Islet precursor cell (in vitro differentiated cells): Measurements from ENCODE around the gene FGFR4.
"Not testable (repeated sequence)": the region's sequence is repeated elsewhere in the genome, so short reads cannot be mapped to it uniquely, and the experiment has no call there.

Source experiments
- DNase-seq: peaks from one replicate; pipeline ENCODE4 v3.0.0-alpha.2; 2018

Gene FGFR4

DNA sequence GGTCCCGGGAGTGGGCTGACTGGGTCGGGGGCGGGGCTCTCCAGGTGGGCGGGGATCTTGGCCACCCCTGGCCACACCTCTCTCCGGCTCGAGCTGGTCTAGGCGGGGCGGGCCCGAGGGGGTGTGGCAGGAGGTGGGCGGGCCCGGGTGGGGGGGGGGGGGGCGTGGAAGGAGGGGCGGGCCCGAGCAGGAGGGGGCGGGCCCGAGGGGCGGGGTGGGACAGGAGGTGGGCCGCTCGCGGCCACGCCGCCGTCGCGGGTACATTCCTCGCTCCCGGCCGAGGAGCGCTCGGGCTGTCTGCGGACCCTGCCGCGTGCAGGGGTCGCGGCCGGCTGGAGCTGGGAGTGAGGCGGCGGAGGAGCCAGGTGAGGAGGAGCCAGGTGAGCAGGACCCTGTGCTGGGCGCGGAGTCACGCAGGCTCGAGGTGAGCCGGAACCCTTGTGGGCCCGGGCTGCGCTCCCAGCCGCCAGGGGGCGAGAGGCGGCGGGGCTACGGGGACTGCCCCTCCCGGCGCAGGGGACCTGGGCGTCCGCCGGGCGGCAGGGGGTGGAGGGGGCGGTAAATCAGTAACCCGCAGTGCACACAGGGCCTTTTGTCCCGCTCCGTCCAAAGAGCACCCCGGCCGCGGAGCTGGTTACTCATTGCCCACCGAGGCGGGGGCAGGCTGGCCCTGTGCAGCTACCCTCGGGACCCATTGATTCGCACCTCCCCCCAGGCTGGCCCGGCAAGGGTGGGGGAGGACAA lies at the start of gene FGFR4:
TSS of gene FGFR4 (plus strand) at position 262 of the 744 bp plus-strand sequence. CDS start 2,688 bp downstream, outside the sequence.
- DNase-seq, result peak; percentile 93

DNA sequence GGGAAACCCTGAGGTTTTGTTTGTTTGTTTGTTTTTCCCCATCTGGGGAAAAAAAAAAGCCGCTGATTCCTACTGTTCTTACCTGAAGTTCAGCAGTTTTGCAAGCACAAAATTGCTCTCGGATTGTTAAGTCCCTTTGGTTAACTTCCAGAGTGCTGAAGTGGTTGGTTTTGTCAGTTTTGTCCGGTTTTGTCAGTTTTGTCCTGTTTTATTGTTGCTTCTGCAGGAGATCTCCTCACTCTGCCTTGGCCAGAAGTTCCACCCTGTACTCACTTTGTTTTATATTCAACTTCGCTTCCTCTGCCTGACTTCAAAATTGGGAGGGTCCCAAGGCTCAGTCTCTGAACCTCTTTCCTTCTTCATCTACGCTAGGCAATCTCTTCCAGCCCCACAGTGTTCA lies 49.8 kb upstream of the FGFR4 start:
- no peak for DNase-seq

DNA sequence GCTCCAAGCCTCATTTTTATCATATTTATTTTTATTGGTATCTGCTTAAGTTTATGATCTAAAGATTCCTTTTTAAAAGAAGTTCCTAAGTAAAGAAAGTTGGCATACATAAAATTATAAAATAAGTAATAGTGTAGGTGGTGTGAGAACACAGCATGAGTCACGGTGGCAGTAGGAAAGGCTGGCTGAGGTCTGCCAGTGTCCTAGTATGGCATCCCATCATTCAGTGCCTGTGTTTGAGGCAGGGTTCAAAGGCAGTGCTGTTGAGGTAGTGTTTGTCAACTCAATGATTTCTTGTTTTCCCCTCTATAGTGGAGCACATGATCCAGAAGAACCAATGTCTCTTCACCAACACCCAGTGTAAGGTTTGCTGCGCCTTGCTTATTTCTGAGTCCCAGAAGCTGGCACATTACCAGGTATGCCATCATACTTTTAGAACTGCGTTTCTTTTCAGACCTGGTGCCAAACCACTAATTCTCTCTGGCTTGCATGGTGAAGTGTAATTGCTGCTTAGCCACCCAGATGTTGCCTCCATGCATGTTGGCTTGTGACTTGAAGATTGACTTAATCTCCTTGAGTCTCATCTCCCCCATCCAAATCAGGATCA lies 45.8 kb upstream of the FGFR4 start:
- no peak for DNase-seq

DNA sequence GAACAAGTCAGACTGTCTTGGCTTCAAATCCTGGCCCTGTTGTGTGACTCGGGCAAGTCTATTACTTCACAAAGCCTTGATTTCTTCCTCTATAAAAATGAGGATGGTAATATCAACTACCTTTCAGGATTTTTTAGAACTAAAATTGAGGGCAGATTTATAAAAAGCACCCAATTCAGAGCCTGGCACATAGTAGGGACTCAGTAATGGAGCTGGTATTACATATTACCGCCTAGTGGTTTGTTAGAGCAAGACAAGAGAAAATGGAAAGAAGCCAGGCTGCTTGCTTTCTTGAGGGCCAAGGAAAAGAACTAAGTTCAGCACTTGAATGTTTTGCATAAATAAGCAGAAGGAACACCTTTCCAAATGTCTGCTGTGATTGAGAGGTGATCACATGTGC lies 44.8 kb upstream of the FGFR4 start:
- no peak for DNase-seq

DNA sequence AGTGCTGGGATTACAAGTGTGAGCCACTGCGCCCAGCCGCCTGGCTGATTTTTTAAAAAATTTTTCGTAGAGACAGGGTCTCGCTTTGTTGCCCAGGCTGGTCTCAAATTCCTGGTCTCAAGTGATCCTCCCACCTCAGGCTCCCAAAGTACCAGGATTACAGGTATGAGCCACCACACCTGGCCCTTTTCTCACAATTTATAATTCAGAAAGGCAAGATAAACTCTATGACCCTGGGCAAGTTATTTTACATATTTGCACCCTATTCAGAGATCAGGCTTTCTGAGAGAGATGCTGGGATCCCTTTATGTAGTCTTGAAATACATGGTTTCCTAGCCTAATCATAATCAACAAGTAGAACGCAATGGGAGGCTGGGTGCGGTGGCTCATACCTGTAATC lies 43.6 kb upstream of the FGFR4 start:
- no peak for DNase-seq

DNA sequence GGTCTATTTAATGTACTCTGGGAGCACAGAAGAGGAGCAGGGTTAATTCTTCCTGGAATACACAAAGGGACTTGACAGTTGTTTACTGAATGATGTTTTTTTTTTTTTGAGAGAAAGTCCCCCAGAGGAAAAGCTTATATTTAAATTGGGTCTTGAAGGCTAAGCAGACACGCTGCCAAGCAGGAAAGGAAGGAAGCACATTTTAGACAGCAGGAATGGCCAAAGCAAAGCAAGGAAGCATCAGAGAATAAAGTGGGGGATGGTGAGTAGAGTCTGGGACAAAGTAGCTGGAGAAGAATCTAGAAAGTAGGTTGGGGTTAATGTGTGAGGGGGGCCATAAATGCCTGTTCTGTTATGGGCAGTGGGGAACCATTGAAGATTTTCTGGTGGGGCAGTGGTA lies 42.8 kb upstream of the FGFR4 start:
- DNase-seq, result no peak

DNA sequence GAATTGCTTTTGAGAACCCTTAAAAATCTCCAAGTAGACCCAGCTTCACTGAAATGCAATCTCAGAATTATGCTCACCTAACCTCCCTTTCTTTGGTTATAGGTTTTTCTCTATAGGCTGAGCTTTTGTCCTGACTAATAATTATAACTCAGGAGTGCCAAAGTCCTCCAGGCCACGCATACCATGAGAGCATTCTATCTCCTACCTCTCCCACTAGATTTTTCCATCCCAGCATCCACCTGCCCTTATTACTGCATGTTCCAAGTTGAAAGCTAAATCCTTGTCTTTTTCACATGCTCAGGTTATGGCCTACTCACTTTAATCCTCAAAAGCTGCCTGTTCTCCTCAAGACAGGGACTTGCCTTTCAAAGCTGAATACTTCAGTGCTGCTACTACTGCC lies 42.1 kb upstream of the FGFR4 start:
- DNase-seq, result no peak

DNA sequence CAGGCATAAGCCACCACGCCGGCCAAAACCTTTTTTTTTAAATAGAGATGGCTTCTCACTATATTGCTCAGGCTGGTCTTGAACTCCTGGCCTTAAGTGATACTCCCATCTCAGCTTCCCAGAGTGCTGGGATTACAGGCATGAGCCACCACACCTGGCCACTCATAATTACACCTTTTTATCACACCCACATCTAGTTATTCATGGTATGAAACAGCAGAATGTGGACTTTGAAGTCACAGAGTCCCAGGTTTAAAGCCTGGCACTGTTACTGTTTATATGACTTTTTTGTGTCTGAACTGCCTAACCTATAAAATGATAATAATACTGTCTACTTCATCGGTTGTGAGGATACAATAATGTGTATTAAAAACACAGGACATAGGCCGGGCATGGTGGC lies 41.1 kb upstream of the FGFR4 start:
- no peak for DNase-seq

DNA sequence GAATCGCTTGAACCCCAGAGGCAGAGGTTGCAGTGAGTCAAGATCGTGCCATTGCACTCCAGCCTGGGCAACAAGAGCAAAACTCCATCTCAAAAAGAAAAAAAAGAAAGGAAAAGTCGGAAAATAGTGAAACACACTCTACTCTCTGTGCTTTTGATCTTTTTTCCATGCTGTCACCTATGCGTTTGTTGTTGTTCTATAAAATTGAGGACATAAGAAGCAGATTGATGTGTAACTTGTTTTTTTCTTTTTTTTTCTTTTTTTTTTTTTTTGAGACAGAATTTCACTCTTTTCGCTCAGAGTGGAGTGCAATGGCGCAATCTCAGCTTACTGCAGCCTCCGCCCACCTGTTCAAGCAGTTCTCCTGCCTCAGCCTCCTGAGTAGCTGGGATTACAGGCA lies 38.2 kb upstream of the FGFR4 start:
- not testable (repeated sequence) for DNase-seq

DNA sequence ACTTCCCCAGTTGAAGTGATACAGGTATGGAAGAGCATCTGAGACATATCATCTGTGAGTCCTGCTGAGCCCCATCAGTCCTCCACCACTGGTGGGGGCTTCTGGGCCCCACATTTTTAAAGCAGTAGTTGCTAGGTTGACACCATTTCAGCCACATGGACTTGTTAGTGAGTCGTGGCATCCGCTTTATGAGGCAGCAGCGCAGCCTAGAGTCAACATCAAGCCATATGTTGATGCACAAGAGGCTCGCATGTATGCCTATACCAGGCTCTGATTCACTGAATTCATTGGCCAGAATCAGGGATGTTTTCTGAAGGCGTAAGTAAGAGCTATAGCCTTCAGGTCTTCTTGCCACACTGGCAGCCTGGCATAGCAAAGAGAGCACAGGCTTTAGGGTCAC lies 37.4 kb upstream of the FGFR4 start:
- DNase-seq, result no peak

DNA sequence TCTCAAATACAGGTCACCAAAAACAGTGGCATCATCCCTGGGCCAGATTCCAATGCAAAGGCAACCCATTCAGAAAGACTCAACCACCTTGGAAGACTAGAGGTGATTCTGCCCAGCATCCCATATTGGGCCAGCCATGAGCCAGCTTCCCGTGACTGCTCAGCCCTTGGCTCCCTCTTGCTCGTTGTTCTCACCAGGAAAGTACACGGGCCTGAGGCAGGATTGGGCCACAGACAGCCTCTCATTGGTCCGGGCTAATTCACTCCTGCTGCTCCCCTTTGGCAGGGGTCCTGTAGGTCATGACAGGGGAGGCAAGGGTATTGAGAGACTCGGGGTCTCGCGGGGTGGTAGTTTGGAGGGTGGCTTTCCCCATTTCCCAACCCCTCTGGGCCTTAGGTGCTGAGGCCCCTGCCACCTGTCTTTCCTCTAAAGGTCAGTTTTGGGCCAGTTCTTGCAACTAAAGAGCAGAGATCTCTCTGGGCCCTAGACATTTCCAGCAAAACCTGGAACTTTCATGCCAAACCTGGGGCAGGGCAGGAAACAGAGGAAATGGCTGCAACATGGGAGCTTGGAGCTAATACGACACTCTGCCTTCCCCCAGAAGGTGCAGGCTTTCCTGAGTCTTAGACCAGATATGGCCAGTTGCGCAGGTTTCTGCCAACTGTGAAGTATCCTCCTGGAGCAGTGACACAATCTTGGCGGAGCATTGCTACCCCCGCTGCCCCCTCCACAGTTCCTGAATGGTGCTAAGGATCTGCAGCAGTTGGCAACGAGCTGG lies 22.0 kb upstream of the FGFR4 start:
- DNase-seq, result no peak

DNA sequence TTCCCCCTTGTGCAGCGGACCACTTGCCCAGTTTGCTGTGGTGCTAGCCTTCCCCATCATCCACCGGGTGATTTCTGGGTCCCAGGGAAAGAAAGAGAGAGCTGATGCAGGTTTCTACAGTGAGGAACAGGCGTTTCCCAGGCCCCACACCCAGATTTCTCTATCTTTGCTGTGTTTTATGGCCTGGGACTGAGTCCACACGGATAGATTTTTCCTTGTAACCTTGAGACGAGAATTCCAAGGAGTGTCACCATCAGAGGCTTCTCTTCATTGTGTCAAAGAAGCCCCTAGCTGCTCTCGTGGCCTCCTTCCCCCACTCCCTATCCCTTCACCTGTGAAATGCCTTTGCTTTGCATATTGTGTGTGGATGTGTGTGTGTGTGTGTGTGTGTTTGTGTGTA lies 21.2 kb upstream of the FGFR4 start:
- no peak for DNase-seq

DNA sequence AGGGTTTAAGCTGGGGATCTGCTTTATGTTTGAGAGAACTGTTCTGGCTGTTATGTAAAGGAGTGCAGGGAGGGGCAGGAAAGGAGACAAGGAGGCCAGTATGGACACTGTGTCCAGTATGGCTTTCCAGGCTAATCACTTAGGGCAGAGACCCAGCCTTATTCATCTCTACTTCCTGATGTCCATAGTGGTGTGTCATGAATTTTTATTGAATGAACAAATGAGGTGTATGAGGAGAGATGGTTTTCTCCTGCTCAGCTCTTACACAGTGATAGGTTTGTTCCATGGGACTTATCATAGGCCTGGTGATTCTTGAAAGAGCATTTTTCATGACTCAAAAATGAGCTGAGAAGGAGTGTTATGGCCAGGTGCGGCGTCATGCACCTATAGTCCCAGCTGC lies 20.5 kb upstream of the FGFR4 start:
- DNase-seq, result no peak

DNA sequence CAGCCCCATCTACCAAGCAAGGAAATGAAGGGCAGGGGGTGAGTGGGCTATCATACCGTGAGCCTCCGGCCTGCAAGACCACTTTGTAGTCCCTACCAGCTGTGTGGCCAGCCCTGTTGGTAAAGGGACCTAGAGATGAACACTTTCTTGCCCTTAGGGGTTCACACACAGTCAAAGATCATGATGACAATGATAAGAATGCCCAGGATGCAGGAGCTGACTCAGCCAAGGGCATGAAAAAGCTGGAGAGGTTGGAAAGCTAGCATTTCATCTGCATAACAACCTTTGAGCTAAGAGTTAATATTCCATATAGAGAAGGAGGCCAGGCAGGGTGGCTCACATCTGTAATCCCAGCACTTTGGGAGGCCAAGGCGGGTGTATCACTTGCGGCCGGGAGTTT lies 19.2 kb upstream of the FGFR4 start:
- DNase-seq, result no peak

DNA sequence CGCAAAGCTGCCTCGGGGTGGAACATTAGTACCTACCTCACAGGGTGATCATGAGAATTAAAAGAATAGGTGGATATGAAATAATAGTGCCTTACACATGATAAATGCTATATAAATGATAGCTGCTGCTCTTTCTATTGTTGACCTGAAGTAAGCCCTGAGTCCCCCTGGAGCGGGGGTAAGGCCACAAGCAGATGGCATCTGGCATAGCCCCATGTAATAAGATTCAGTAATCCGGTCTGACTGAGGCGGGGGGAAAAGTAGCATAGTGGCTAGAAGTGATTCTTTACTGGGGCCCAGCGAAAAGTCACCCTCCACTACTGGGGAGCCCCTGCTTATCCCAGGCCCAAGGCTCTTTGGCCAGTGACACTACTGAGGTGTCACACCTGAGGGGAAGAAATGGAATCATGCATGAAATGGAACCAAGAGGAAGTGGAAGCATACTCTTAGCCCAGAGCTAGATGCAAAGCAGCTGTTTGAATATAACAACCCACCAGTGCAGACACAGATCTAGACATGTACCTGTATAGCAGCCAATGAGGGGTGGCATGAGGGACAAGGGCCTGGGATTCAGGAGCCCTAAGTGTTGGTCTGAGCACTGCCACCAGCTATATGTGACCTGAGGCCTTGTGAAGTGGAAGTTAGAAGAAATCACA lies 16.1 kb upstream of the FGFR4 start:
- no peak for DNase-seq

DNA sequence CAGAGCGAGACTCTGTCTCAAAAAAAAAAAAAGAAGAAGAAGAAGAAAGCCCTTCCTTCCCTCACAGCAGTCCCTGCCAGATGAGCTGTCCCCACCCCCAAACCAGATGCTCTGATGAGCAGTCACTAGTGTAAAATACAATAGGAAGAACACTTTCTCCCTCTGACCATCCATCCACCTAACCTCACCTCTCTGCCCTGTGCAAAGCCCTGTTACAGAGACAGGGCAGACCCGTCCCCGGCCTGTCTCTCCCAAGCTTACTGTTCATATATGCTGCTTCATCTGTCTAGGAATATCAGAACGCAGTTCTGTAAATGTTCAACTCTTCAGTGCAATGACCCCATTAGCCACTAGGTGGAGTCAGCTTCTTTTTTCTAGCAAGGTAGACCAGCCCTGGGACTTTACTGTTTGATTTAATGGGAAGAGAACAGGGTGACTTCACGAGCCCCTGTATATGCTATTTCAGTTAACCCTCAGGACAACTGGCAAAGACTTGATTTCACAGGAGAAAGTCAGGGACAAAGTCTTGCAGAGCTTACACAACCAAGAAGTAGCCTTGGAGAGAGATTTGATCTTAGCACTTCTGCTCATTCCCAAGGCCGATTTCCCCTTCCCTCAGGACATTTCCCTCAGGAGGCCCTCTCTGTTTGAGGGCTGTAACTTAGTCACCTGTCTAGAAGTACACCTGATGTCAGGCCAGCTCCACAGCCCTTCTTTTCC lies 14.9 kb upstream of the FGFR4 start:
- peak; percentile 88 for DNase-seq

DNA sequence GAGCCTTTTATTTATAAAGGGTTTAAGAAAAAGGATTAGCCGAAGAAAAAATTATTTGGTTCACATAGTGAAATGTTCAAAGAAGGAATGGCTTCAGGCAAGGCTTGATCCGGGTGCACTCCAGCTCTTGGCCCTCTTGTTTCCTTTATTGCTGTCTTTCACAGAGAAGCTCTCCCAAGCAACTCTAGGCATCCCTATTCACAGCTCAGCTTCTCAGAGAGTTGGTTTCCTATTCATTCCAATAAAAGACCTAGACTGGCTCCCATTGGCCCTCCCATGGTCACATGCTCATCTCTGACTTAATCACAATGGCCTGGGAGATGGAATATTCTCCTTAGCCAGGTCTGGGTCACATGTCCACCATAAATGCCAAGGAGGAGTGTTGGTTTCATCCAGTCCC lies 9.4 kb upstream of the FGFR4 start:
- DNase-seq, result no peak

DNA sequence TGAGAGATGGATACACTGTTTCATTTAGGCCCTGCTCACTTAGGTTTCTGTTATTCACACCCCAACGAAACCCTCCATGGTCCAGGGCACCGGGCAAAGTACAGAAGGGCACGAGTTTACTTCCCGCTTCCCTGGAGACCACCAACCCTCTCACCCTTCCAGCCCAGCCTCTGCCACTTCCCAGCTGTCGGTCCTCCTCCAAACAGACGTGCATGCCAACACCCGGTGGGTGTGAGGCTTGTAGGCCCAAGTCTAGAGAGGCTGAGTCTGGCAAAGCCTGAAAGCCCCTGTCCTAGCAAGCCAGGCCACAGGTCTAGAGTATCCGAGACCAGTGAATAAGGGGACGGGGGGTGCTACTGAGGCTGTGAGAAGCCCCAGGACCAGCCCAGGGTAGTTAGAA lies 7.1 kb upstream of the FGFR4 start:
- no peak for DNase-seq

DNA sequence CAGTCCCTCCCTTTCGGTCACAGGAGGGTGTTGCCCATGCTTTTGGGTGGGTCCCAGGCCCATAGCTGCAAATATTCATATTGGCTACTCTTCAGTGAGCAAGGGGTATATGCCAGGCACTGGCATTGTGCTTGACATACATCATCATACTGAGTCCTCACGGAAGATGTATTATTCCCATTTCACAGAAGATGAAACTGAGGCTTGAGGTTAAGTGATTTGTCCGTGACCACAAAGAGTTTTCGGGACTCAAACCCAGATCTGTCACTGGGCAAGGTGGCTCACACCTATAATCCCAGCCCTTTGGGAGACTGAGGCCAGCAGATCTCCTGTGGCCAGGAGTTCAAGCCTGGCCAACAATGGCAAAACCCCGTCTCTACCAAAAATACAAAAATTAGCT lies 6.5 kb upstream of the FGFR4 start:
- no peak for DNase-seq

DNA sequence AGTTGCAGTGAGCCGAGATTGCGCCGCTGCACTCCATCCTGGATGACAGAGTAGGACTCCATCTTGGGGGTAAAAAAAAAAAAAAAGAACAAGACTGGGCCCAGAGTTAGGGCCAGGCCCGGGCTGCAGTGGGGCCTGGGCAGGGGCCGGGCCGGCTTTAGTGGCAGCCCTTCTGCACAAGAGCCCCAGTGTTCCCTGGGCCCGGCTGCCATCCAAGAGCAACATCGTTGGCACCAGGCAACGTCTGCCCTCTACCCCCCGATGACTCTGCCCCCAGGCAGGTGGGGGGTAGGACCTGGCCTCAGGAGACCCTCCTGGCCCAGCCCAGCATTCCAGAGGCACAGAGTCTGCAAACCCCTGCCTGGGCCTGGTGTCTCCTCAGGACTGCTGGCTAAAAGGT lies 4.9 kb upstream of the FGFR4 start:
- DNase-seq, result no peak

DNA sequence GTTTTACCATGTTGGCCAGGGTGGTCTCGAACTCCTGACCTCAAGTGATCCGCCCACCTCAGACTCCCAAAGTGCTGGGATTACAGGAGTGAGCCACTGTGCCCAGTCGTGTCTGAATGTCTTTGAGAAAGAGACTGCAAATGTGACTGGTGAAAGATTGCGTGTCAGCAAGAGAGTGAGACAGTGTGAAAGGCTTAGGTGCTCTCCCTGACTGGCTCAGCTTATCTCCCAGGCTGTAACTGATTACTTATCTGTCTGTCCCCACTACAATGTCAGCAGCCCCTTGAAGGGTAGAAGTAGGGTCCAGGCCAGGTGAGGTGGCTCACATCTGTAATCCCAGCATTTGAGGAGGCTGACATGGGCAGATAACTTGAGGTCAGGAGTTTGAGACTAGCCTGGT lies 3.4 kb upstream of the FGFR4 start:
- DNase-seq, result no peak

DNA sequence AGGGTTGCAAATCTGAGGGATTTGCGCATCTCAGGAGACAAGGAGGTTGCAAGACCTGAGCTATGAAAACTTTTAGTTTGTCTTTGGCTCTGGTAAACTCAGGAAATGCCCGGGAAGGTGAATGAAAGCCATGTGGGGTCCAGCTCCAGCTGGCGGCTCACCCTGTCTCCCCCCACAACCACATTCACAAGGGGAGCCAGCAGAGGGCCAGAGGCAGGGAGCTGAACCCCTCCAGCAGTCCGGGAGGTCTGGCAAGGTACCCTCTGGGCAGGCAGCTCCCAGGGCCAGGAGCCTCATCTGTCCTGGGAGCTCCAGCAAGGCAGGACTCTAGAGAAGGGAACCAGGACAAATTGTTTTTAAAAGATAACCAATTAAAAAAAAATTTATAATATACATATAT lies 2.5 kb upstream of the FGFR4 start:
- DNase-seq, result no peak
